Measurements from ENCODE around the gene KCNJ4. TPM values are rescaled to one million over a fixed set of nuclear protein-coding genes. Genes with fewer than 3 reads are reported as not detected.

Gene KCNJ4
- total RNA-seq, 3 donors from 2014 or later = not detected

GRCh38 chr22:38436629-38437395 is 18.2 kb downstream of the KCNJ4 start:
- peaks cover 2% of the 10 kb centered on the region for H3K27me3 Mint-ChIP-seq (ENCODE audit: low read depth)
- H3K9me3 Mint-ChIP-seq = no peaks in the 10 kb centered on the region
- ATAC-seq = no peak

GRCh38 chr22:38435965-38436364 is 19.0 kb downstream of the KCNJ4 start:
- H3K4me3 Mint-ChIP-seq = no peak overlapping the region
- H3K27me3 Mint-ChIP-seq (ENCODE audit: low read depth) = peaks cover 2% of the 10 kb centered on the region
- ATAC-seq (no peak), DNase-seq (no peak)
- no peaks in the 10 kb centered on the region for H3K9me3 Mint-ChIP-seq
- H3K36me3 Mint-ChIP-seq (ENCODE audit: insufficient read depth) = no peaks in the 10 kb centered on the region
- no peaks in the 10 kb centered on the region for H3K4me1 Mint-ChIP-seq (ENCODE audit: low read depth)

More at GRCh38 chr22:38436629-38437395, 18.2 kb downstream of the KCNJ4 start:
- DNase-seq = no peak
- Mint-ChIP-seq H3K36me3 (ENCODE audit: insufficient read depth) (no peaks in the 10 kb centered on the region), H3K4me3 (no peak overlapping the region), H3K4me1 (ENCODE audit: low read depth) (no peaks in the 10 kb centered on the region)

DNA sequence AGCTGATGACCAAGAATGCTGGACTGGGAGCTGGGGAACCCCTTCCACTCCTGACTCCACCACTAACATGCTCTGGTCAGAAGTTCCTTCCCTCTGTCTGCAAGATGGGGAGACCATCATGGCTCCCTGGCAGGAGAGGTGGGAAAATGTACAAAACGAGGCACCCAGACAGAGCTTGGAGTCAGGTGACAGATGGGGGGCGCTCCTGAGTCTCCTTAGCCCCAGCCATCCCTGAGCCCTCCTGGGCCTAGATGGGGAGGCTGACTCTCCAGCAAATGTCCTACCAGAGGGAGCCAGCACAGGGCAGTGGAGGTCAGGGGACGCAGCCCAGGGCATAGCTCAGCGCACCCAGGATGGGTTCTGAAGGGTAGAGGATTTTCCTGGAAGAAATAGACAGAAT is 20.0 kb downstream of the KCNJ4 start:
- Mint-ChIP-seq H3K4me1 (ENCODE audit: low read depth) (no peaks in the 10 kb centered on the region), H3K4me3 (no peak overlapping the region), H3K27me3 (ENCODE audit: low read depth) (no peaks in the 10 kb centered on the region), H3K9me3 (no peaks in the 10 kb centered on the region), H3K36me3 (ENCODE audit: insufficient read depth) (no peaks in the 10 kb centered on the region)
- ATAC-seq (no peak), DNase-seq (no peak)

DNA sequence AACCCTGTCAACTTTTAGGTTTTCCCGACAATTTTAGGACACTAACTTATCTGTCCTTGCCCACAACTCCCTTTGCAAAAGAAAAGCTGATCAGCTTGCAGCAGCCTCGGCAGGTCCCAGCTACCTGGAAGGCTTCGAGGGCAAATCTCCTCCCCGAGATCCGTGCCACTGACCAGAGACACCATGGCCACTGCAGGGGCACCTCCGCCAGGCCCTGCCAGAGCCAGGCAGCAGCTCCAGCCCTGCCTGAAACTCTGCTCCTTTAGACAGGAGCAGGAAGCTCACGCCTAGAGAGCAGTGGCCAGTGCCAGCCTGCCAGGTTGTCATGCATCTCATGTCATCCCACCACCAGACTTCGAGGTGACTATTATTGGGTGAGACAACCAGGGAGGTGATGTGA is 21.1 kb downstream of the KCNJ4 start:
- H3K27me3 Mint-ChIP-seq (ENCODE audit: low read depth) = no peaks in the 10 kb centered on the region
- ATAC-seq (no peak), DNase-seq (no peak)
- no peaks in the 10 kb centered on the region for H3K4me1 Mint-ChIP-seq (ENCODE audit: low read depth)
- no peak overlapping the region for H3K4me3 Mint-ChIP-seq
- H3K36me3 Mint-ChIP-seq (ENCODE audit: insufficient read depth) = no peaks in the 10 kb centered on the region
- no peaks in the 10 kb centered on the region for H3K9me3 Mint-ChIP-seq

DNA sequence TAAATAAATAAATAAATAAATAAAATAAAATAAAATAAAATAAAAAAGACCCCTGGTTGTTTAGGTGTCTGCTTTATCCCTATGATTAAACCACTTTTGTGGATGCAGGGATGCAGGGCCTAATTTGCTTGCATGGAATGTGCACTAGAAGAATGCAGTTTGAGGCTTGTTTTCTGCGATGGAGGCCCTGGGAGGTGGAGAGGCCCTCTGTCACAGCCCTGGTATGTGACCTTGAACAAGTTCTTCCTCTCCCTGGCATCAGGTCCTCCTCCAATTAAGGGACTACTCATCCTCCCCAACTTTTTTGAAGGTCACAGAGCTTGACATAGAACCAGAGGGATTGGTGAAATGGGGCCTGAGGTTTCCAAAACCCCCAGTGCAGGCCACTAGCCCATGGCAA is 22.7 kb downstream of the KCNJ4 start:
- H3K4me3 Mint-ChIP-seq = no peak overlapping the region
- ATAC-seq (no peak), DNase-seq (no peak)
- no peaks in the 10 kb centered on the region for H3K36me3 Mint-ChIP-seq (ENCODE audit: insufficient read depth)
- H3K9me3 Mint-ChIP-seq = no peaks in the 10 kb centered on the region
- no peaks in the 10 kb centered on the region for H3K27me3 Mint-ChIP-seq (ENCODE audit: low read depth)
- H3K4me1 Mint-ChIP-seq (ENCODE audit: low read depth) = no peaks in the 10 kb centered on the region

DNA sequence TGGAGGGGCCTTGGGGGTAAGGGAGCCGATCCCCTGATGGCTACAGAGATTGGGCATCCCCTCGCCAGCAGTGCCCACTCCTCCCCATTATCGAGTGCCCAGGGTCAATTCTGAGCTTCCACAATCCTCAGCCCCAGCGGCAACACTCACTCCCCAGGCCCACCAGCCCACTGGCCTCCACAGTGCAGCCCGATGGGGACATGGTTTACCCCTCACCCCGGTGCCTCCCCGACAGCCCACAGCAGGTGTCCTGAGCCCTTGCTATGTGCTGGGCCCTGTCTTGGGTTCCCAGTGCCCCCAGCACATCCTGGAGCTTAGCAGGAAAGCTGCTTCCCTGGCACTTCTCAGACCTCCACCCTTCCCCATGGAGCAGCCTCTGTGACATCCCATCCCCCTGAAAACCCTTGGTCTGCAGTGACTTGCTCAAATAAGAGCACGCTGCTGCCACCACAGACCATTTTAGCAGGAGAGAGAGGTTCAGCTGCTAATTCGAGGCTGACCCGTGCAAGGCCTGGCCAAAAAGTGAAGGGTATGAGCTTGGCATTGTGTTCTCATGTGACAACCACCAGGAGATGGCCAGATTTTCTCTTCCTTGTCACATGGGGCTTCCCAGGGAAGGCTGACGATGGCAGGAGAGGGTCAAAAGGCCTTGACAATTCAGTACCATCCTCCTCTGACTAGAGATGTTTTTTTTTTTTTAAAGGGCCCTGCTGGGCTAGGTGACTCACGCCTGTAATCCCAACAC is 23.6 kb downstream of the KCNJ4 start:
- Mint-ChIP-seq H3K9me3 (no peaks in the 10 kb centered on the region), H3K4me3 (no peak overlapping the region), H3K36me3 (ENCODE audit: insufficient read depth) (no peaks in the 10 kb centered on the region), H3K4me1 (ENCODE audit: low read depth) (no peaks in the 10 kb centered on the region), H3K27me3 (ENCODE audit: low read depth) (no peaks in the 10 kb centered on the region)
- DNase-seq (no peak), ATAC-seq (no peak)

GRCh38 chr22:38429499-38430068 is 25.4 kb downstream of the KCNJ4 start:
- no peaks in the 10 kb centered on the region for H3K27me3 Mint-ChIP-seq (ENCODE audit: low read depth)
- no peaks in the 10 kb centered on the region for H3K9me3 Mint-ChIP-seq
- ATAC-seq (no peak), DNase-seq (no peak)
- no peak overlapping the region for H3K4me3 Mint-ChIP-seq
- no peaks in the 10 kb centered on the region for H3K4me1 Mint-ChIP-seq (ENCODE audit: low read depth)
- no peaks in the 10 kb centered on the region for H3K36me3 Mint-ChIP-seq (ENCODE audit: insufficient read depth)

DNA sequence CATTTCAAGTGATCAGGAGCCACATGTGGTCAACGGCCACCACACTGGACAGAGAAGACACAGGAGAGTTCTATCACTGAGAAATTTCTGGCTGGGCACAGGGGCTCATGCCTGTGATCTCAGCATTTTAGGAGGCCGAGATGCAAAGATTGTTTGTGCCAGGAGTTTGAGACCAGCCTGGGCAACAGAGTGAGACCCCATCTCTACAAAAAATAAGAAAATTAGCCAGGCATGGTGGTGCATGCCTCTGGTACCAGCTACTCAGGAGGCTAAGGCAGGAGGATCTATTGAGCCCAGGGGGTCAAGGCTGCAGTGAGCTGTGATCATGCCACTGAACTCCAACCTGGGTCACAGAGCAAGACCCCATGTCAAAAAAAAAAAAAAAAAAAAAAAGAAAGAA is 26.3 kb downstream of the KCNJ4 start:
- DNase-seq (no peak), ATAC-seq (no peak)
- Mint-ChIP-seq H3K9me3 (no peaks in the 10 kb centered on the region), H3K27me3 (ENCODE audit: low read depth) (no peaks in the 10 kb centered on the region), H3K36me3 (ENCODE audit: insufficient read depth) (no peaks in the 10 kb centered on the region), H3K4me3 (no peak overlapping the region), H3K4me1 (ENCODE audit: low read depth) (no peaks in the 10 kb centered on the region)

- no peak overlapping the region for H3K4me3 Mint-ChIP-seq
- no peaks in the 10 kb centered on the region for H3K4me1 Mint-ChIP-seq (ENCODE audit: low read depth)
- no peaks in the 10 kb centered on the region for H3K9me3 Mint-ChIP-seq
- DNase-seq = no peak
- no peaks in the 10 kb centered on the region for H3K36me3 Mint-ChIP-seq (ENCODE audit: insufficient read depth)
- no peak for ATAC-seq
- H3K27me3 Mint-ChIP-seq (ENCODE audit: low read depth) = no peaks in the 10 kb centered on the region
Observed at GRCh38 chr22:38427940-38428339, 27.1 kb downstream of the KCNJ4 start.

DNA sequence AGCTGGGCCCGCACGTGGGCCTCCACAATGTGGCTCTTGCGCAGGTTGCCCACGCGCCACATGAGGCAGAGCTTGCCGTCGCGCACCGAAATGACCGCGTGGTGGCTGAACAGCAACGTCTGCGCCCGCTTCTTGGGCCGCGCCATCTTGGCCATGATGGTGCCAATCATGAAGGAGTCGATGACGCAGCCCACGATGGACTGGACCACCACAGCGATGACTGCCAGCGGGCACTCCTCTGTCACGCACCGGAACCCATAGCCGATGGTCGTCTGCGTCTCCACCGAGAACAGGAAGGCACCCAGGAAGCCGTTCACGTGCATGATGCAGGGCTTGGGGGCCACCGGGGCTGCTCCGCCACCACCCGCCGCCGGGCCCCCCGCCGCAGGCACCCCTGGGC is 27.5 kb downstream of the KCNJ4 start:
- no peaks in the 10 kb centered on the region for H3K36me3 Mint-ChIP-seq (ENCODE audit: insufficient read depth)
- H3K9me3 Mint-ChIP-seq = no peaks in the 10 kb centered on the region
- H3K27me3 Mint-ChIP-seq (ENCODE audit: low read depth) = no peaks in the 10 kb centered on the region
- DNase-seq = no peak
- no peak overlapping the region for H3K4me3 Mint-ChIP-seq
- no peak for ATAC-seq
- no peaks in the 10 kb centered on the region for H3K4me1 Mint-ChIP-seq (ENCODE audit: low read depth)

DNA sequence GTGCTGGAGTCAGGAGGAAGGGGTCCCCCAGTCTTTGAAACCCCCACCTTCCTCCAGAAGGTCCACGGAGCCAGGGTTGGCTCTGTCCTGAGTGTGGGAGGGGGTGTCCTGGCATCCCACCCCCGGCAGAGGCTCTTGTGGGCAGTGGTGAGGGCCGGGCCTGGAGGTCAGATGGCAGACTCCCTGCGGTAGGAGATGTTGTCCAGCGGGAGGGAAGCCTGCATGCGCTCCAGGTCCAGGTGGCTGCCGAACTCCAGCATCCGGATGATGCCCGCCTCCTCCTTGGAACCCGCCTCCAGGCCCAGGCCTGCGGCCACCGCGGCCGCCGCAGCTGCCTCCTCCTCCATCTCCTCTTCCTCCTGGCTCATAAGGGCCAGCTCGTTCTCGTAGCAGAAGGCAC is 28.4 kb downstream of the KCNJ4 start:
- DNase-seq (no peak), ATAC-seq (no peak)
- Mint-ChIP-seq H3K4me1 (ENCODE audit: low read depth) (no peaks in the 10 kb centered on the region), H3K36me3 (ENCODE audit: insufficient read depth) (no peaks in the 10 kb centered on the region), H3K9me3 (no peaks in the 10 kb centered on the region), H3K27me3 (ENCODE audit: low read depth) (no peaks in the 10 kb centered on the region), H3K4me3 (no peak overlapping the region)

- no peak overlapping the region for H3K4me3 Mint-ChIP-seq
- H3K4me1 Mint-ChIP-seq (ENCODE audit: low read depth) = no peaks in the 10 kb centered on the region
- no peaks in the 10 kb centered on the region for H3K9me3 Mint-ChIP-seq
- H3K27me3 Mint-ChIP-seq (ENCODE audit: low read depth) = no peaks in the 10 kb centered on the region
- H3K36me3 Mint-ChIP-seq (ENCODE audit: insufficient read depth) = no peaks in the 10 kb centered on the region
- no peak for ATAC-seq
- no peak for DNase-seq
Observed at GRCh38 chr22:38424525-38425080, 30.4 kb downstream of the KCNJ4 start.

- ATAC-seq = no peak
- Mint-ChIP-seq H3K27me3 (ENCODE audit: low read depth) (no peaks in the 10 kb centered on the region), H3K36me3 (ENCODE audit: insufficient read depth) (no peaks in the 10 kb centered on the region), H3K4me3 (no peak overlapping the region), H3K9me3 (no peaks in the 10 kb centered on the region), H3K4me1 (ENCODE audit: low read depth) (no peaks in the 10 kb centered on the region)
- DNase-seq = no peak
Observed at GRCh38 chr22:38423512-38424503, 31.2 kb downstream of the KCNJ4 start.
